ENCODE measurements around the gene SUCLG2.

GRCh38 chr3:67416703-67417102 lies 237.7 kb downstream of the SUCLG2 start:
- no peak for TF ChIP-seq ZNF8 (CRISPR knock-in tag; IDR thresholded peaks at IDR 0.05)
- no peak for TF ChIP-seq POU6F1 (CRISPR knock-in tag; IDR thresholded peaks at IDR 0.05; ENCODE audit: borderline replicate concordance, low read depth)
- TF ChIP-seq ZC3H10 (CRISPR knock-in tag; IDR thresholded peaks at IDR 0.05), result no peak
- TF ChIP-seq PATZ1 (CRISPR knock-in tag; IDR thresholded peaks at IDR 0.05; ENCODE audit: borderline replicate concordance), result no peak
- TF ChIP-seq TOX (CRISPR knock-in tag; IDR thresholded peaks at IDR 0.05; ENCODE audit: borderline replicate concordance), result no peak
- TF ChIP-seq SNAI2 (CRISPR knock-in tag; IDR thresholded peaks at IDR 0.05), result no peak
- TF ChIP-seq ZFP30 (CRISPR knock-in tag; IDR thresholded peaks at IDR 0.05), result no peak
- no peak for TF ChIP-seq ISL1 (CRISPR knock-in tag; IDR thresholded peaks at IDR 0.05)
- TF ChIP-seq TSHZ2 (CRISPR knock-in tag; IDR thresholded peaks at IDR 0.05), result no peak
- no peak for TF ChIP-seq CREB5 (CRISPR knock-in tag; IDR thresholded peaks at IDR 0.05; ENCODE audit: low read depth)

Data from SK-N-SH treated with all-trans-retinoic acid at 6 μM for 48 hours (cell line).